Skeletal muscle satellite cell (primary cell): ENCODE results near the gene EPHB1.

ENCODE experiments used
- H3K27me3 ChIP-seq: 2 replicates; pipeline ENCODE4 v1.7.0; 2013; ENCODE audit warnings: low read length; ENCODE audit not compliant: control insufficient read depth, insufficient read depth
- H3K36me3 ChIP-seq: 2 replicates; pipeline ENCODE4 v1.7.0; 2013; ENCODE audit warnings: mild to moderate bottlenecking, control low read depth, low read length; ENCODE audit not compliant: insufficient read depth
- H3K4me1 ChIP-seq: 2 replicates; pipeline ENCODE4 v1.7.0; 2013; ENCODE audit warnings: low read length; ENCODE audit not compliant: control insufficient read depth, insufficient read depth
- H3K4me2 ChIP-seq: 2 replicates; pipeline ENCODE4 v1.7.0; 2013; ENCODE audit warnings: mild to moderate bottlenecking, low read length
- H3K4me3 ChIP-seq: 2 replicates; pipeline ENCODE4 v1.7.0; 2013; ENCODE audit warnings: low read length
- H3K9ac ChIP-seq: 2 replicates; pipeline ENCODE4 v1.7.0; 2013; ENCODE audit warnings: mild to moderate bottlenecking, low read depth, low read length, moderate library complexity
- H3K9me3 ChIP-seq: replicated peaks from 2 replicates; pipeline ENCODE4 v1.7.0; 2013; ENCODE audit warnings: mild to moderate bottlenecking, control low read depth, low read length

EPHB1 gene

GRCh38 chr3:135068011-135068410 is 273.0 kb downstream of the EPHB1 start:
- Histone ChIP-seq H3K9ac (no peak overlapping the region), H3K9me3 (no peaks in the 10 kb centered on the region), H3K36me3 (no peaks in the 10 kb centered on the region), H3K27me3 (no peaks in the 10 kb centered on the region), H3K4me2 (no peak overlapping the region), H3K4me1 (no peaks in the 10 kb centered on the region), H3K4me3 (no peak overlapping the region)

- H3K9ac ChIP-seq: no peak overlapping the region
- H3K36me3 ChIP-seq: no peaks in the 10 kb centered on the region
- H3K9me3 ChIP-seq: no peaks in the 10 kb centered on the region
- H3K27me3 ChIP-seq: no peaks in the 10 kb centered on the region
- no peaks in the 10 kb centered on the region for H3K4me1 ChIP-seq
- no peak overlapping the region for H3K4me3 ChIP-seq
- H3K4me2 ChIP-seq: no peak overlapping the region
These were observed 274.3 kb downstream of the EPHB1 start for GRCh38 chr3:135069406-135069805.

DNA sequence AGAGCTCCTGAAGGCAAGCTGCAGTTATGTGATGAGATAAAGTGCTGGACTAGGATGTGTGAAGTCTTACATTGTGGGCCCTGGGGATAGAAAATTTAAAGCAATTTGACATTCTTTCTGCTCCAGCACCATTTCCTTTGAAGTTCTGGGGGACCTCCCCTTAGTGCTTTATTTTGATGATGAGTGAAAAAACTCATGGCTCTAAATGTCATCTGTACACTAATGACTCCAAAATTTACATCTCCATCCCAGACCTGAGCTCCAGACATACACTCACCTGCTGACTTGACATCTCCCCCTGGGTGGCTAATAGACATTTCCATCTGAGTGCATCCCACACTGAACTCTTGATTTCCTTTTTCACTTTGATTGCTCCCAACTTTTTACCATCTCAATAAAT is 276.4 kb downstream of the EPHB1 start:
- H3K36me3 ChIP-seq: no peaks in the 10 kb centered on the region
- no peak overlapping the region for H3K4me2 ChIP-seq
- H3K27me3 ChIP-seq: no peaks in the 10 kb centered on the region
- no peaks in the 10 kb centered on the region for H3K9me3 ChIP-seq
- no peak overlapping the region for H3K4me3 ChIP-seq
- H3K4me1 ChIP-seq: no peaks in the 10 kb centered on the region
- H3K9ac ChIP-seq: no peak overlapping the region

GRCh38 chr3:135072431-135072830 is 277.4 kb downstream of the EPHB1 start:
- Histone ChIP-seq H3K9ac (no peak overlapping the region), H3K4me1 (no peaks in the 10 kb centered on the region), H3K4me3 (no peak overlapping the region), H3K4me2 (no peak overlapping the region), H3K36me3 (no peaks in the 10 kb centered on the region), H3K9me3 (no peaks in the 10 kb centered on the region), H3K27me3 (no peaks in the 10 kb centered on the region)

DNA sequence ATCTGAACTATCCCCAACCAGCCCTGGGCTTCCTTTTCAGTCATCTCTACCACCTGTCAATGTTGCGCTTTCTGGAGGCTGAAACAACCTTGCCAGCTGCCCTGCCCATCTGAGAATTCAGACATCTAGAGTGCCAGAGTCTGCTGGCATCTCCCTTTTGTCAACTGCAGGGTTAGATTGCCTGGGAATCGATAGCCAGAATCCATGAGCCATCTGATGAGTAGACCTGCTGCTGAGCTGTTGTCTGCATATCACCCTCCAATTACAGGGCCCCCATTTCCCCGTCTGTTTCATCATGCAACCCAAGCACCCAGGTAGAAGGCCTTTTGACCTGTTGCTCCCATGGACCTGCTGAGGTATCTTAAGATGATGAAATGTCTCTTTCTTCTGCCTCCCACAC is 280.1 kb downstream of the EPHB1 start:
- Histone ChIP-seq H3K9me3 (no peaks in the 10 kb centered on the region), H3K4me2 (no peak overlapping the region), H3K4me1 (no peaks in the 10 kb centered on the region), H3K27me3 (no peaks in the 10 kb centered on the region), H3K4me3 (no peak overlapping the region), H3K36me3 (no peaks in the 10 kb centered on the region), H3K9ac (no peak overlapping the region)

DNA sequence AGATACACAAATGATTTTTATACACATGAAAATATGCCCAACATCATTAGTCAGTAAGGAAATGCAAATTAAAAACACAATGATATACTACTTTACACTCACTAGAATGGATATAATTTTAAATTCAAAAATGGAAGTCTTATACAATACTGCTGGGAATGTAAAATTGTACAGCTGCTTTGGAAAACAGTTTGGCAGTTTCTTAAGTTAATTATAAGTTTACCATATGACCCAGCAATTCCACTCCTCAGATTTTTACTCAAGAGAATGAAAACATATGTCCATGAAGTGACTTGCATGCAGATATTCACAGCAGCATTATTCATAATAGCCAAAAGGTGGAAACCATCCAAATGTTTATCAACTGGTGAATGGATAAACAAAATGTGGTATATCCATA is 281.3 kb downstream of the EPHB1 start:
- Histone ChIP-seq H3K4me2 (no peak overlapping the region), H3K4me1 (no peaks in the 10 kb centered on the region), H3K4me3 (no peak overlapping the region), H3K9ac (no peak overlapping the region), H3K9me3 (no peaks in the 10 kb centered on the region), H3K36me3 (no peaks in the 10 kb centered on the region), H3K27me3 (no peaks in the 10 kb centered on the region)

GRCh38 chr3:135077186-135077585 is 282.1 kb downstream of the EPHB1 start:
- no peak overlapping the region for H3K4me3 ChIP-seq
- H3K36me3 ChIP-seq: no peaks in the 10 kb centered on the region
- no peaks in the 10 kb centered on the region for H3K9me3 ChIP-seq
- no peak overlapping the region for H3K4me2 ChIP-seq
- no peak overlapping the region for H3K9ac ChIP-seq
- H3K4me1 ChIP-seq: no peaks in the 10 kb centered on the region
- no peaks in the 10 kb centered on the region for H3K27me3 ChIP-seq

DNA sequence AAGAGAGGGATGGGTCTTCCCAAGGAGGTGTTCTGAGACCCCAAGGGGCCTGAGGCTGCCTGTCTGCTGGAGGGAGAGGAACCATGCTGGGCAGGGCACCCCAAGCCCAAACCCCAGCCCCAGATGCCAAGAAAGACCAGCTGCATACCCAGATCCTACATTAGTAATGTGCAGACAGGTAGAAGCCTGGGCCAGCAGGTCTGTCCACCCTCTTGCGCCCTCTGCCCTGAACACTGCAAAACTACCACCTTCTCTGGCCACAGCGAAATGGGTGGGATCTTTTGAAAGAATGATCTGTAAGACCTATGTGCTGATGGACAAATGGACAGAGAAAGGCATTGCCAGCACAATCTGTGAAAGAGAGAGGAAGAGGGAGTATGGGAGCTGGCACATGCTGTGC is 283.2 kb downstream of the EPHB1 start:
- no peak overlapping the region for H3K4me3 ChIP-seq
- no peaks in the 10 kb centered on the region for H3K4me1 ChIP-seq
- H3K4me2 ChIP-seq: no peak overlapping the region
- no peaks in the 10 kb centered on the region for H3K36me3 ChIP-seq
- no peaks in the 10 kb centered on the region for H3K9me3 ChIP-seq
- H3K9ac ChIP-seq: no peak overlapping the region
- H3K27me3 ChIP-seq: no peaks in the 10 kb centered on the region

DNA sequence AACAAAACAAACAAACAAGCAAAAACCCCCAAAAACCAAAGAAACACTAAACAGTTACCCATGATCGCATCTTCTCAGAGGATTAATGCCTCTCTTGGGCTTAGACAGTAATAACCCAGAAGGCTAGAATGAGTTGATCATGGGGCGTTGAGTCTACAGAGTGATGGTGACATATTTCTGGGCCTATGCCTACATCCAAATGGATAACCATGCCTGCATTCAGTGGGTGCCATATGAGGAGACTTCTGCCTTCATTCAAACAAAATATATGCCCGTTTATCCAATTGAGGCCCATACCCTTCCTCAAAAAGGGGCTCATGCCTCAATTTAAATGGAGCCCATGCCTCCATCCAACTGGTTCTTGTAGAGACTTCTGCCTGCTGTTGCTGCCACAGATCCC is 284.0 kb downstream of the EPHB1 start:
- Histone ChIP-seq H3K4me2 (no peak overlapping the region), H3K36me3 (no peaks in the 10 kb centered on the region), H3K9ac (no peak overlapping the region), H3K9me3 (no peaks in the 10 kb centered on the region), H3K27me3 (no peaks in the 10 kb centered on the region), H3K4me3 (no peak overlapping the region), H3K4me1 (no peaks in the 10 kb centered on the region)

DNA sequence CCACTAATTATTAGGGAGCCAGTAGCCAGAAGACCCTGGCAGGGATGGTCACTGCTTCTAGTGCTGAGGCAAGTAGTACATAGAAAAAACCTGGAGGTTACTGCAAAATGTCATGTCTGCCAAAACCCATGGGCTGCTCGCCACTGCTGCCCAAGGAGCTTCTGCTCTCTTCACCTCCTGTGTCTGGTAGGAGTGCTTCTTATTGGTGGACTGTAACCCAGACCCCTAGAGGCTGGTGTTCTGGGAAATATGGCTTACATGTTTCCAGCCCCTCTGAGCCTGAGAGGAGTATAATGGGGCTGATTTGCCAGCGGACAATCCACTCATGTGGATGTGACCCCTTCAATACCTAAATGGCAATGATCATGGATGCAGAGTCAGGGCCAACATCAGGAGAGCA is 286.4 kb downstream of the EPHB1 start:
- H3K4me1 ChIP-seq: no peaks in the 10 kb centered on the region
- H3K36me3 ChIP-seq: no peaks in the 10 kb centered on the region
- no peak overlapping the region for H3K4me2 ChIP-seq
- H3K9ac ChIP-seq: no peak overlapping the region
- H3K4me3 ChIP-seq: no peak overlapping the region
- no peaks in the 10 kb centered on the region for H3K27me3 ChIP-seq
- H3K9me3 ChIP-seq: no peaks in the 10 kb centered on the region

GRCh38 chr3:135081856-135082434 is 286.9 kb downstream of the EPHB1 start:
- no peak overlapping the region for H3K4me3 ChIP-seq
- H3K9ac ChIP-seq: no peak overlapping the region

GRCh38 chr3:135082706-135083105 is 287.6 kb downstream of the EPHB1 start:
- H3K9me3 ChIP-seq: no peaks in the 10 kb centered on the region
- H3K4me2 ChIP-seq: no peak overlapping the region
- no peaks in the 10 kb centered on the region for H3K27me3 ChIP-seq
- no peaks in the 10 kb centered on the region for H3K36me3 ChIP-seq
- no peak overlapping the region for H3K9ac ChIP-seq
- H3K4me1 ChIP-seq: no peaks in the 10 kb centered on the region
- no peak overlapping the region for H3K4me3 ChIP-seq

More at GRCh38 chr3:135081856-135082434, 286.9 kb downstream of the EPHB1 start:
- Histone ChIP-seq H3K4me1 (no peaks in the 10 kb centered on the region), H3K9me3 (no peaks in the 10 kb centered on the region), H3K4me2 (no peak overlapping the region), H3K36me3 (no peaks in the 10 kb centered on the region), H3K27me3 (no peaks in the 10 kb centered on the region)
